Parathyroid adenoma (tissue), 2 donors: ENCODE data around the gene SLC2A5.

Source experiments
- H2AFZ ChIP-seq: fragments of 300-600 bp; sonication (generic); one replicate; pipeline ENCODE4 v1.7.0; 2017; ENCODE audit warnings: antibody characterized with exemption, mild to moderate bottlenecking
- H3K27ac ChIP-seq: fragments of 300-600 bp; sonication (generic); one replicate; pipeline ENCODE4 v1.7.0; 2017
- H3K27me3 ChIP-seq: fragments of 300-600 bp; sonication (generic); one replicate; pipeline ENCODE4 v1.7.0; 2017; ENCODE audit warnings: low read length; ENCODE audit not compliant: control insufficient read depth, insufficient read depth
- H3K36me3 ChIP-seq: fragments of 300-600 bp; sonication (generic); one replicate; pipeline ENCODE4 v1.7.0; 2017; ENCODE audit warnings: low read length; ENCODE audit not compliant: control insufficient read depth, insufficient read depth
- H3K4me1 ChIP-seq: fragments of 300-600 bp; sonication (generic); one replicate; pipeline ENCODE4 v1.7.0; 2017; ENCODE audit warnings: control low read depth
- H3K4me2 ChIP-seq: fragments of 300-600 bp; sonication (generic); one replicate; pipeline ENCODE4 v1.7.0; 2017; ENCODE audit warnings: low read length
- H3K4me3 ChIP-seq: fragments of 300-600 bp; sonication (generic); one replicate; pipeline ENCODE4 v1.7.0; 2017; ENCODE audit warnings: low read depth, low read length
- H3K79me2 ChIP-seq: fragments of 300-600 bp; sonication (generic); one replicate; pipeline ENCODE4 v1.7.0; 2017; ENCODE audit warnings: control low read depth
- H3K9ac ChIP-seq: fragments of 300-600 bp; sonication (generic); one replicate; pipeline ENCODE4 v1.7.0; 2017; ENCODE audit warnings: mild to moderate bottlenecking
- H3K9me3 ChIP-seq: fragments of 300-600 bp; sonication (generic); one replicate; pipeline ENCODE4 v1.7.0; 2017; ENCODE audit warnings: low read length; ENCODE audit not compliant: control insufficient read depth
- TF ChIP-seq, protein P1 (sequence below): fragments of 300-600 bp; sonication (generic); IDR thresholded peaks from one replicate; pipeline ENCODE4 v1.7.0; 2017; ENCODE audit warnings: antibody characterized with exemption, mild to moderate bottlenecking
- donor health status: primary hyperparathyroidism.

Gene SLC2A5

DNA sequence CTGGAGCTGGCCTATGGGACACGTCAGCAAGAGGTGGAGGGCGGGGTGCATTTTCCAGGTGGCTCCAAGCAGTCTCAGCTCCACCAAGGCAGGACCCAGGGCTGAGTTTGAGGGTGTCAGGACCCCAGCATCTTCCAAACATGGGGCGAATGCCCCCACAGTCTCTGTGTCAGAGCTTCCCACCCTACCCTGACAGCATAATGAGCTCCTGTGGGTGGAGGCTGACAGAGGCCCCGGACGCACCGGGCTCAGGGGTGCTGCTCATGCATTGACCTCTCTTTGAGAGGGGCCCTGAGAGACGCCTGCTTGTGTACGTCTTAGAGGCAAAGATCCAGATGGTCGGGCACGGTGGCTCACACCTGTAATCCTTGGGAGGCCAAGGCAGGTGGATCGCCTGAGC lies 80.4 kb downstream of the SLC2A5 start:
- H2AFZ ChIP-seq: no peak overlapping the region
- H3K79me2 ChIP-seq: no peaks in the 10 kb centered on the region
- H3K9ac ChIP-seq: no peak overlapping the region
- H3K27me3 ChIP-seq: no peaks in the 10 kb centered on the region
- H3K9me3 ChIP-seq: no peaks in the 10 kb centered on the region
- no peak overlapping the region for H3K27ac ChIP-seq
- no peak overlapping the region for H3K4me3 ChIP-seq
- TF ChIP-seq, protein P1, sequence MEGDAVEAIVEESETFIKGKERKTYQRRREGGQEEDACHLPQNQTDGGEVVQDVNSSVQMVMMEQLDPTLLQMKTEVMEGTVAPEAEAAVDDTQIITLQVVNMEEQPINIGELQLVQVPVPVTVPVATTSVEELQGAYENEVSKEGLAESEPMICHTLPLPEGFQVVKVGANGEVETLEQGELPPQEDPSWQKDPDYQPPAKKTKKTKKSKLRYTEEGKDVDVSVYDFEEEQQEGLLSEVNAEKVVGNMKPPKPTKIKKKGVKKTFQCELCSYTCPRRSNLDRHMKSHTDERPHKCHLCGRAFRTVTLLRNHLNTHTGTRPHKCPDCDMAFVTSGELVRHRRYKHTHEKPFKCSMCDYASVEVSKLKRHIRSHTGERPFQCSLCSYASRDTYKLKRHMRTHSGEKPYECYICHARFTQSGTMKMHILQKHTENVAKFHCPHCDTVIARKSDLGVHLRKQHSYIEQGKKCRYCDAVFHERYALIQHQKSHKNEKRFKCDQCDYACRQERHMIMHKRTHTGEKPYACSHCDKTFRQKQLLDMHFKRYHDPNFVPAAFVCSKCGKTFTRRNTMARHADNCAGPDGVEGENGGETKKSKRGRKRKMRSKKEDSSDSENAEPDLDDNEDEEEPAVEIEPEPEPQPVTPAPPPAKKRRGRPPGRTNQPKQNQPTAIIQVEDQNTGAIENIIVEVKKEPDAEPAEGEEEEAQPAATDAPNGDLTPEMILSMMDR: no peak
- H3K4me1 ChIP-seq: no peaks in the 10 kb centered on the region
- H3K4me2 ChIP-seq: no peak overlapping the region
- H3K36me3 ChIP-seq: no peaks in the 10 kb centered on the region

- Histone ChIP-seq H3K4me2 (no peak overlapping the region), H3K36me3 (no peaks in the 10 kb centered on the region), H2AFZ (no peak overlapping the region), H3K79me2 (no peaks in the 10 kb centered on the region), H3K4me1 (no peaks in the 10 kb centered on the region), H3K9me3 (no peaks in the 10 kb centered on the region), H3K27me3 (no peaks in the 10 kb centered on the region), H3K4me3 (no peak overlapping the region), H3K27ac (no peak overlapping the region), H3K9ac (no peak overlapping the region)
- TF ChIP-seq, protein P1: no peak
Measured at GRCh38 chr1:8988618-8988967, 80.8 kb downstream of the SLC2A5 start.

DNA sequence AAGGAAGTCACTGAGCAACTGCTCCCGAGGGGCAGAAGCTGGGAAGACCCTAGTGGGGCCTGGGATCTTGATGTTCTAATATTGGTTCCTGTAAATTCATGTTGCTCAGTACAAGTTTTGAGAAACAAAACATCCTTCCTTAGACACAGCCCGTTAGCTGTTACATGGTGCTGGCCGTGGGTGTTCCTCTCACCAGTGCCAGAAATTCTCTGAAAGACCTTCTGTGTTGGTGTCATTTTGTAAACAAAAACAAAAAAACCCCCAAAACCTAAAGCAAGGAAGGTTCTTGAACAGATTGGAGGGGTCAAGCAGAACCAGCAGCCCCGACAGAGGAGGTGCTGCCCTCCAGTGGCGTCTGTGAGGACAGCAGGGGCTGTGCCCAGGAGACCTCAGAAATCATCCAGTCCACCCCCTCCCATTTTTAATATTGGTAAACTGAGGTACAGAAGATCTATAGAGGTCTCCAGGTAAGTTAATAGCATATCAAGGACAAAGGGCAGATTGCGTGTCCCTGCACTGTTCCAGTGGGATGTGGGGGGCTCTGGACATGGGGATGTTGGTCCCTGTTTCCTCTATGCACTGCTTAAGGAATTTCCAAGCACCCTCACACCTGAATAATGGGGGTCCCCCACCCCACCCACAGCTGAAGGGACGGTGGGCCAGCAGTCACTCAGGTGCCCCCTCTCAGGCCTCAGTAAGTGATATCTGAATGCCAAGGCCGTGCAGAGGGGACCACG lies 81.4 kb downstream of the SLC2A5 start:
- Histone ChIP-seq H3K4me1 (no peaks in the 10 kb centered on the region), H3K36me3 (no peaks in the 10 kb centered on the region), H3K4me3 (no peak overlapping the region), H2AFZ (no peak overlapping the region), H3K79me2 (no peaks in the 10 kb centered on the region), H3K9ac (no peak overlapping the region), H3K9me3 (no peaks in the 10 kb centered on the region), H3K27me3 (no peaks in the 10 kb centered on the region), H3K4me2 (no peak overlapping the region), H3K27ac (no peak overlapping the region)
- TF ChIP-seq, protein P1: peak; percentile 74

DNA sequence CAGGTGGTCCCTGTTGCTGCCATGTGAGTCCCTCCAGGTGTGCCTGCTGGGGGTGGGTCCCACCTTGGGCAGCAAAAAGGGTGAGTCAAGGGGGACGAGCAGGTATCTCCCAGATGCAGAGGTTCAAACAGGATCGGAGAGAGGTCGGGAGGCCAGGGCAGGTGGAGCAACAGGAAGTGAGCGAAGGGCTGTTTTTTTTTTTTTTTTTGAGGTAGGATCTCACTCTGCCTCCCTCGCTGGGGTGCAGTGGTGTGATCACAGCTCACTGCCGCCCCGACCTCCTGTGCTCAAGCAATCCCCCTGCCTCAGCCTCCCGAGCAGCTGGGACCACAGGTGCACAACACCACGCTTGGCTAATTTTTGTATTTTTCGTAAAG lies 82.6 kb downstream of the SLC2A5 start:
- H3K27me3 ChIP-seq: no peaks in the 10 kb centered on the region
- no peak overlapping the region for H3K27ac ChIP-seq
- TF ChIP-seq, protein P1: no peak
- H3K79me2 ChIP-seq: no peaks in the 10 kb centered on the region
- no peak overlapping the region for H2AFZ ChIP-seq
- no peak overlapping the region for H3K4me2 ChIP-seq
- H3K9me3 ChIP-seq: no peaks in the 10 kb centered on the region
- no peaks in the 10 kb centered on the region for H3K36me3 ChIP-seq
- no peak overlapping the region for H3K4me3 ChIP-seq
- H3K4me1 ChIP-seq: no peaks in the 10 kb centered on the region
- no peak overlapping the region for H3K9ac ChIP-seq
